Stimulated activated CD4-positive, alpha-beta T cell treated with anti-CD3 and anti-CD28 coated beads, Interleukin-12 subunit alpha, Interleukin-12 subunit beta, amount 100 ng/mL, for 4 hours (primary cell): ENCODE results near the gene PARVA.

Source experiments
- DNase-seq: peaks from one replicate; pipeline ENCODE4 v3.0.0-alpha.2; 2020

The PARVA gene

GRCh38 chr11:12536566-12536965 is 159.2 kb downstream of the PARVA start:
- no peak for DNase-seq

- no peak for DNase-seq
These were observed 160.5 kb downstream of the PARVA start for GRCh38 chr11:12537778-12538401.

- DNase-seq = no peak
These were observed 161.6 kb downstream of the PARVA start for GRCh38 chr11:12538889-12539421.

GRCh38 chr11:12539572-12539971 is 162.2 kb downstream of the PARVA start:
- no peak for DNase-seq

GRCh38 chr11:12540075-12540680 is 162.8 kb downstream of the PARVA start:
- DNase-seq = no peak

GRCh38 chr11:12540913-12541582 is 163.7 kb downstream of the PARVA start:
- DNase-seq = no peak

GRCh38 chr11:12541583-12542151 is 164.3 kb downstream of the PARVA start:
- DNase-seq = no peak

- no peak for DNase-seq
These were observed 165.0 kb downstream of the PARVA start for GRCh38 chr11:12542186-12542935.

- DNase-seq = no peak
These were observed 166.4 kb downstream of the PARVA start for GRCh38 chr11:12543596-12544415.

- no peak for DNase-seq
These were observed 167.8 kb downstream of the PARVA start for GRCh38 chr11:12544986-12545775.

- no peak for DNase-seq
These were observed 168.8 kb downstream of the PARVA start for GRCh38 chr11:12546122-12546521.

- DNase-seq = no peak
These were observed 169.3 kb downstream of the PARVA start for GRCh38 chr11:12546660-12547059.

- no peak for DNase-seq
These were observed 170.7 kb downstream of the PARVA start for GRCh38 chr11:12547953-12548650.

- DNase-seq = no peak
These were observed 175.3 kb downstream of the PARVA start for GRCh38 chr11:12552692-12553091.

GRCh38 chr11:12554122-12554521 is 176.8 kb downstream of the PARVA start:
- DNase-seq = no peak

- no peak for DNase-seq
These were observed 178.8 kb downstream of the PARVA start for GRCh38 chr11:12556155-12556554.

- no peak for DNase-seq
These were observed 179.5 kb downstream of the PARVA start for GRCh38 chr11:12556788-12557384.

- no peak for DNase-seq
These were observed 181.6 kb downstream of the PARVA start for GRCh38 chr11:12559011-12559410.

GRCh38 chr11:12560362-12560761 is 183.0 kb downstream of the PARVA start:
- DNase-seq = no peak

- DNase-seq = no peak
These were observed 183.5 kb downstream of the PARVA start for GRCh38 chr11:12560861-12561260.
